Tongue (tissue), 2 donors: ENCODE measurements around the gene KCNS1. TPM values are rescaled to one million over a fixed set of nuclear protein-coding genes. Genes with fewer than 3 reads are reported as not detected.

Experiments used
- DNase-seq: peaks from one replicate; pipeline ENCODE4 v3.0.0-alpha.2; 2015
- total RNA-seq: library from RNA; depleted of rRNA; stranded (reverse); fragments of >200 nt; gene quantifications from one replicate; pipeline ENCODE4 v1.2.3, GENCODE V29; 2014

The KCNS1 gene
- total RNA-seq, 1 donor from 2014 or later = 1.1 TPM

- DNase-seq = no peak
Measured at GRCh38 chr20:45049438-45049837, 51.5 kb downstream of the KCNS1 start.

GRCh38 chr20:45047581-45048119, 53.3 kb downstream of the KCNS1 start:
- DNase-seq = no peak

- DNase-seq = no peak
Measured at GRCh38 chr20:45044601-45045000, 56.3 kb downstream of the KCNS1 start.

GRCh38 chr20:45044084-45044573, 56.8 kb downstream of the KCNS1 start:
- DNase-seq = peak; percentile 83

GRCh38 chr20:45042978-45043377, 57.9 kb downstream of the KCNS1 start:
- no peak for DNase-seq

Other genes with a start within 250 kb of the KCNS1 start
- gene YWHAB, start 215.4 kb downstream of the KCNS1 start, total RNA-seq = 82.2 TPM
- gene PABPC1L, start 191.1 kb downstream of the KCNS1 start, total RNA-seq = 6.4 TPM
- 8.1 TPM for gene TOMM34, start 140.7 kb downstream of the KCNS1 start, total RNA-seq
- 24.4 TPM for gene STK4, start 134.6 kb downstream of the KCNS1 start, total RNA-seq
- gene WFDC5, start 14.0 kb upstream of the KCNS1 start, total RNA-seq = not detected
- gene WFDC12, start 23.3 kb upstream of the KCNS1 start, total RNA-seq = not detected
- not detected for gene PI3, start 73.8 kb upstream of the KCNS1 start, total RNA-seq
- gene SEMG1, start 105.9 kb upstream of the KCNS1 start, total RNA-seq = not detected
- gene SEMG2, start 120.2 kb upstream of the KCNS1 start, total RNA-seq = not detected
- gene SLPI, start 153.4 kb upstream of the KCNS1 start, total RNA-seq = 181 TPM
- gene RBPJL, start 205.7 kb upstream of the KCNS1 start, total RNA-seq = not detected
- gene MATN4, start 207.2 kb upstream of the KCNS1 start, total RNA-seq = 1.1 TPM
- 26.9 TPM for gene SDC4, start 247.3 kb upstream of the KCNS1 start, total RNA-seq